Measurements from ENCODE around the gene CNOT3. TPM values are rescaled to one million over a fixed set of nuclear protein-coding genes. Genes with fewer than 3 reads are reported as not detected.
"Not testable (repeated sequence)": the region's sequence is repeated elsewhere in the genome, so short reads cannot be mapped to it uniquely, and the experiment has no call there.

The CNOT3 gene
- total RNA-seq, 5 donors from 2014 or later (not counting 1 experiment from before 2014, with no cell fraction given): 45.9 to 83.1 (median 77.0) TPM

GRCh38 chr19:54191811-54192453 lies 54.4 kb downstream of the CNOT3 start:
- H3K4me3 ChIP-seq (ENCODE audit: control insufficient read depth in 1 of 2, extremely low read depth in 1 of 2, low read length in 1 of 2): peak overlapping the region; percentile 79 to 84
- Mint-ChIP-seq H3K9me3 (no peaks in the 10 kb centered on the region), H3K4me3 (peak overlapping the region; percentile 87 to 92 (median 92)), H3K4me1 (peaks cover 40 to 50% (median 41%) of the 10 kb centered on the region in 3 donors), H3K27me3 (no peaks in the 10 kb centered on the region), H3K36me3 (peaks cover 13% of the 10 kb centered on the region), H3K27ac (peak overlapping the region; percentile 85 to 89)
- peaks cover 2 to 28% of the 10 kb centered on the region in 2 donors for H3K36me3 ChIP-seq (ENCODE audit: control insufficient read depth in 2 of 2, extremely low read depth in 1 of 2, insufficient read depth in 1 of 2, low read length in 1 of 2)
- H3K9me3 ChIP-seq: no peaks in the 10 kb centered on the region
- no peaks in the 10 kb centered on the region for H3K27me3 ChIP-seq (replicated peaks in 1 of 2; ENCODE audit: control insufficient read depth in 2 of 2, extremely low read depth in 1 of 2, insufficient read depth in 2 of 2, low read length in 1 of 2)
- H3K4me1 ChIP-seq (ENCODE audit: control insufficient read depth in 1 of 2, extremely low read depth in 1 of 2, insufficient read depth in 2 of 2, low read length in 2 of 2): peaks cover 17 to 27% of the 10 kb centered on the region in 2 experiments
- peak overlapping the region; percentile 70 for H3K27ac ChIP-seq (ENCODE audit: low read length)
- POLR2A ChIA-PET: interaction anchor here in 1 of 2 donors (2.1 kb wide), 1 partner anchor 55 kb away, joined by 7 read pairs; the partner anchor contains the start of gene CNOT3
- CTCF ChIA-PET: interaction anchor here (0.6 to 3.2 kb wide), 4 partner anchors 9 to 55 kb away, joined by 4 to 26 read pairs (median 8); partner anchors contain the start of genes CNOT3 (in 1 of the 2), LENG1 (in 1 of the 2) and RPS9 (in 1 of the 2)
- 70% methylated on average over 11 of the region's 19 CpGs for WGBS (ENCODE audit: insufficient coverage)
- ATAC-seq (replicated peaks in 1 of 4) (no peak), DNase-seq (no peak)

DNA sequence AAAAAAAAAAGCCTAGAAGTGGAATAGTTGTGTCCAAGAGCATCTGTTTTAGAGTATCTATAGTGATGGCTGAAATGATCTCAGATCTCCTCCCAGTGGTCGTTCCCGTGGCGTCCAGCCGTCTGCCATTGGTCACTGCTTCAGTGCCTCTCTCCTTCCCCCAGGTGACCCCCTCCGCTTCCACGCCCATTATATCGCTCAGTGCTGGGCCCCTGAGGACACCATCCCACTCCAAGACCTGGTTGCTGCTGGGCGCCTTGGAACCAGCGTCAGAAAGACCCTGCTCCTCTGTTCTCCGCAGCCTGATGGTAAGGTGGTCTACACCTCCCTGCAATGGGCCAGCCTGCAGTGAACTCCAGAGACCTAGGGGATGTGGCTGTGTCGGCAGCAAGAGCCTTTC lies 55.4 kb downstream of the CNOT3 start:
- no peak for ATAC-seq (replicated peaks in 1 of 4)
- DNase-seq: no peak
- Histone ChIP-seq H3K27ac (ENCODE audit: low read length) (no peak overlapping the region), H3K4me3 (ENCODE audit: control insufficient read depth in 1 of 2, extremely low read depth in 1 of 2, low read length in 1 of 2) (no peak overlapping the region), H3K4me1 (ENCODE audit: control insufficient read depth in 1 of 2, extremely low read depth in 1 of 2, insufficient read depth in 2 of 2, low read length in 2 of 2) (peaks cover 12 to 26% of the 10 kb centered on the region in 2 experiments), H3K36me3 (ENCODE audit: control insufficient read depth in 2 of 2, extremely low read depth in 1 of 2, insufficient read depth in 1 of 2, low read length in 1 of 2) (peaks cover 0 to 28% of the 10 kb centered on the region in 2 donors), H3K9me3 (no peaks in the 10 kb centered on the region), H3K27me3 (replicated peaks in 1 of 2; ENCODE audit: control insufficient read depth in 2 of 2, extremely low read depth in 1 of 2, insufficient read depth in 2 of 2, low read length in 1 of 2) (no peaks in the 10 kb centered on the region)
- no peaks in the 10 kb centered on the region for H3K27me3 Mint-ChIP-seq
- CTCF ChIA-PET: no interaction called here
- WGBS (ENCODE audit: insufficient coverage): 98% methylated on average over 10 of the region's 11 CpGs
- no peaks in the 10 kb centered on the region for H3K9me3 Mint-ChIP-seq
- POLR2A ChIA-PET: no interaction called here
- H3K4me3 Mint-ChIP-seq: peak overlapping the region; percentile 54 to 92 (median 59)
- H3K36me3 Mint-ChIP-seq: peaks cover 13% of the 10 kb centered on the region
- H3K4me1 Mint-ChIP-seq: peaks cover 30 to 39% (median 31%) of the 10 kb centered on the region in 3 donors
- peak overlapping the region; percentile 34 to 49 for H3K27ac Mint-ChIP-seq

GRCh38 chr19:54194463-54194862 lies 56.9 kb downstream of the CNOT3 start:
- not testable (repeated sequence) for H3K27me3 Mint-ChIP-seq, H3K9me3 ChIP-seq
- WGBS (ENCODE audit: insufficient coverage): 100% methylated on average over 5 of the region's 12 CpGs

GRCh38 chr19:54196536-54196935 lies 59.0 kb downstream of the CNOT3 start:
- Histone ChIP-seq H3K27me3 (replicated peaks in 1 of 2; ENCODE audit: control insufficient read depth in 2 of 2, extremely low read depth in 1 of 2, insufficient read depth in 2 of 2, low read length in 1 of 2) (no peaks in the 10 kb centered on the region), H3K27ac (ENCODE audit: low read length) (no peak overlapping the region), H3K36me3 (ENCODE audit: control insufficient read depth in 2 of 2, extremely low read depth in 1 of 2, insufficient read depth in 1 of 2, low read length in 1 of 2) (peaks cover 0 to 28% of the 10 kb centered on the region in 2 donors), H3K4me1 (ENCODE audit: control insufficient read depth in 1 of 2, extremely low read depth in 1 of 2, insufficient read depth in 2 of 2, low read length in 2 of 2) (peaks cover 12 to 23% of the 10 kb centered on the region in 2 experiments), H3K4me3 (ENCODE audit: control insufficient read depth in 1 of 2, extremely low read depth in 1 of 2, low read length in 1 of 2) (no peak overlapping the region), H3K9me3 (no peaks in the 10 kb centered on the region)
- no peak for DNase-seq
- no peak overlapping the region for H3K4me3 Mint-ChIP-seq
- ChIA-PET CTCF (no interaction called here), POLR2A (no interaction called here)
- H3K27ac Mint-ChIP-seq: no peak overlapping the region
- H3K9me3 Mint-ChIP-seq: no peaks in the 10 kb centered on the region
- H3K4me1 Mint-ChIP-seq: peaks cover 30 to 39% (median 37%) of the 10 kb centered on the region in 3 donors
- no peak for ATAC-seq (replicated peaks in 1 of 4)
- H3K36me3 Mint-ChIP-seq: peaks cover 19% of the 10 kb centered on the region
- no peaks in the 10 kb centered on the region for H3K27me3 Mint-ChIP-seq
- WGBS (ENCODE audit: insufficient coverage): 80% methylated on average over 1 of the region's 7 CpGs

More at GRCh38 chr19:54194463-54194862, 56.9 kb downstream of the CNOT3 start:
- H3K4me1 Mint-ChIP-seq: peaks cover 23 to 33% (median 26%) of the 10 kb centered on the region in 3 donors
- CTCF ChIA-PET; DNase-seq; H3K27ac ChIP-seq (ENCODE audit: low read length); H3K9me3 Mint-ChIP-seq; ATAC-seq (replicated peaks in 1 of 4); H3K4me3 Mint-ChIP-seq; H3K27me3 ChIP-seq (replicated peaks in 1 of 2; ENCODE audit: control insufficient read depth in 2 of 2, extremely low read depth in 1 of 2, insufficient read depth in 2 of 2, low read length in 1 of 2); H3K27ac Mint-ChIP-seq; H3K4me3 ChIP-seq (ENCODE audit: control insufficient read depth in 1 of 2, extremely low read depth in 1 of 2, low read length in 1 of 2): not testable (repeated sequence)
- peaks cover 13% of the 10 kb centered on the region for H3K36me3 Mint-ChIP-seq
- Histone ChIP-seq H3K4me1 (ENCODE audit: control insufficient read depth in 1 of 2, extremely low read depth in 1 of 2, insufficient read depth in 2 of 2, low read length in 2 of 2) (peaks cover 5 to 16% of the 10 kb centered on the region in 2 experiments), H3K36me3 (ENCODE audit: control insufficient read depth in 2 of 2, extremely low read depth in 1 of 2, insufficient read depth in 1 of 2, low read length in 1 of 2) (peaks cover 0 to 28% of the 10 kb centered on the region in 2 donors)
- POLR2A ChIA-PET: interaction anchor here in 1 of 2 donors (0.6 kb wide), 1 partner anchor 89 kb away, joined by 11 read pairs; no protein-coding TSS in a partner anchor

- no peak overlapping the region for H3K4me3 ChIP-seq (ENCODE audit: control insufficient read depth in 1 of 2, extremely low read depth in 1 of 2, low read length in 1 of 2)
- H3K27ac ChIP-seq (ENCODE audit: low read length): no peak overlapping the region
- ATAC-seq (replicated peaks in 1 of 4) (no peak), DNase-seq (no peak)
- Mint-ChIP-seq H3K27me3 (no peaks in the 10 kb centered on the region), H3K36me3 (peaks cover 24% of the 10 kb centered on the region), H3K9me3 (no peaks in the 10 kb centered on the region), H3K4me1 (peaks cover 30 to 39% (median 37%) of the 10 kb centered on the region in 3 donors), H3K4me3 (no peak overlapping the region), H3K27ac (no peak overlapping the region)
- H3K27me3 ChIP-seq (replicated peaks in 1 of 2; ENCODE audit: control insufficient read depth in 2 of 2, extremely low read depth in 1 of 2, insufficient read depth in 2 of 2, low read length in 1 of 2): no peaks in the 10 kb centered on the region
- H3K4me1 ChIP-seq (ENCODE audit: control insufficient read depth in 1 of 2, extremely low read depth in 1 of 2, insufficient read depth in 2 of 2, low read length in 2 of 2): peaks cover 12 to 23% of the 10 kb centered on the region in 2 experiments
- POLR2A ChIA-PET: no interaction called here
- no peaks in the 10 kb centered on the region for H3K9me3 ChIP-seq
- WGBS (ENCODE audit: insufficient coverage): 93% methylated on average over 1 of the region's 3 CpGs
- peaks cover 0 to 32% of the 10 kb centered on the region in 2 donors for H3K36me3 ChIP-seq (ENCODE audit: control insufficient read depth in 2 of 2, extremely low read depth in 1 of 2, insufficient read depth in 1 of 2, low read length in 1 of 2)
- CTCF ChIA-PET: no interaction called here
Measured at GRCh38 chr19:54197121-54197520, 59.6 kb downstream of the CNOT3 start.

DNA sequence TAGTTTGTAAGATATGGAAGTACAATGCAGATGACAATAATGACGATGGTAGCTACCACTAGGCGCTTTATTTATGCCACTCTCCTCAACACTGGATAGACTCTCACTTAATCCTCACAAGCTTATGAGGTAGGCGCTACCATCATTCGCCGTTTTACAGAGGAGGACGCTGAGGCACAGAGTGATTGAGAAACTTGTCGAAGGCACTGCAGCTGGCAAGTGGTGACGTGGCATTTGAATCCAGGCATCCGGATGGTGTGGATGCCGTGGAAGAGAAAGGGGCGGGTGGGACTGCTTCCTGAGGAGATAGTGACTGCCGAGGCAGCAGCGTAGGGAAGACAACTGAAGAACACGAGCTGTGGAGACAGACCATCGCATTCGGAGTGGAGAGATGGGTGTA lies 61.8 kb downstream of the CNOT3 start:
- Mint-ChIP-seq H3K9me3 (no peaks in the 10 kb centered on the region), H3K27ac (peak overlapping the region in 1 of 2 donors; percentile 17)
- 94% methylated on average over 10 of the region's 16 CpGs for WGBS (ENCODE audit: insufficient coverage)

More for the DNA sequence above, 61.8 kb downstream of the CNOT3 start:
- Histone ChIP-seq H3K36me3 (ENCODE audit: control insufficient read depth in 2 of 2, extremely low read depth in 1 of 2, insufficient read depth in 1 of 2, low read length in 1 of 2) (peaks cover 4 to 38% of the 10 kb centered on the region in 2 donors), H3K9me3 (no peaks in the 10 kb centered on the region), H3K4me1 (ENCODE audit: control insufficient read depth in 1 of 2, extremely low read depth in 1 of 2, insufficient read depth in 2 of 2, low read length in 2 of 2) (peaks cover 24 to 40% of the 10 kb centered on the region in 2 experiments), H3K27me3 (replicated peaks in 1 of 2; ENCODE audit: control insufficient read depth in 2 of 2, extremely low read depth in 1 of 2, insufficient read depth in 2 of 2, low read length in 1 of 2) (no peaks in the 10 kb centered on the region), H3K4me3 (ENCODE audit: control insufficient read depth in 1 of 2, extremely low read depth in 1 of 2, low read length in 1 of 2) (no peak overlapping the region), H3K27ac (ENCODE audit: low read length) (no peak overlapping the region)
- H3K27me3 Mint-ChIP-seq: no peaks in the 10 kb centered on the region
- peaks cover 39 to 46% (median 43%) of the 10 kb centered on the region in 3 donors for H3K4me1 Mint-ChIP-seq
- H3K36me3 Mint-ChIP-seq: peaks cover 36% of the 10 kb centered on the region
- ATAC-seq (replicated peaks in 1 of 4) (no peak), DNase-seq (no peak)
- POLR2A ChIA-PET: interaction anchor here in 1 of 2 donors (0.7 to 1.5 kb wide), 3 partner anchors 10 to 62 kb away, joined by 3 to 9 read pairs (median 5); partner anchors contain the start of gene CNOT3
- peak overlapping the region; percentile 60 to 96 (median 70) for H3K4me3 Mint-ChIP-seq
- CTCF ChIA-PET: no interaction called here
